ENCODE results near the gene ESYT1.

The ESYT1 gene

GRCh38 chr12:56193025-56193578, 65.0 kb downstream of the ESYT1 start:
- Histone ChIP-seq H3K79me2 (ENCODE audit: insufficient read depth, low read length) (peaks cover 28% of the 10 kb centered on the region), H2AFZ (ENCODE audit: low read depth, low read length) (peak overlapping the region; percentile 84), H3K9ac (ENCODE audit: low read depth, low read length) (no peak overlapping the region), H3K27me3 (ENCODE audit: insufficient read depth, low read length, poor library complexity) (no peaks in the 10 kb centered on the region), H3K36me3 (ENCODE audit: insufficient read depth, low read length) (peaks cover under 1% of the 10 kb centered on the region; the same call in 1 of the 2 replicates), H3K9me3 (ENCODE audit: insufficient read depth, low read length, severe bottlenecking) (no peaks in the 10 kb centered on the region), H4K20me1 (ENCODE audit: insufficient read depth, low read length) (peaks cover 3% of the 10 kb centered on the region), H3K4me2 (ENCODE audit: insufficient read depth, low read length) (peak overlapping the region; percentile 35; the same call in 1 of the 2 replicates), H3K4me1 (ENCODE audit: insufficient read depth, low read length) (peaks cover 32% of the 10 kb centered on the region), H3K27ac (ENCODE audit: low read length) (peak overlapping the region; percentile 15), H3K4me3 (ENCODE audit: low read depth in 1 of 2, low read length in 2 of 2) (no peak overlapping the region)
- ATAC-seq (ENCODE audit: insufficient read depth, low read depth), result peak; percentile 22; the same call in 1 of the 3 replicates
- peak; percentile 83 for DNase-seq
- TF ChIP-seq, protein P1, sequence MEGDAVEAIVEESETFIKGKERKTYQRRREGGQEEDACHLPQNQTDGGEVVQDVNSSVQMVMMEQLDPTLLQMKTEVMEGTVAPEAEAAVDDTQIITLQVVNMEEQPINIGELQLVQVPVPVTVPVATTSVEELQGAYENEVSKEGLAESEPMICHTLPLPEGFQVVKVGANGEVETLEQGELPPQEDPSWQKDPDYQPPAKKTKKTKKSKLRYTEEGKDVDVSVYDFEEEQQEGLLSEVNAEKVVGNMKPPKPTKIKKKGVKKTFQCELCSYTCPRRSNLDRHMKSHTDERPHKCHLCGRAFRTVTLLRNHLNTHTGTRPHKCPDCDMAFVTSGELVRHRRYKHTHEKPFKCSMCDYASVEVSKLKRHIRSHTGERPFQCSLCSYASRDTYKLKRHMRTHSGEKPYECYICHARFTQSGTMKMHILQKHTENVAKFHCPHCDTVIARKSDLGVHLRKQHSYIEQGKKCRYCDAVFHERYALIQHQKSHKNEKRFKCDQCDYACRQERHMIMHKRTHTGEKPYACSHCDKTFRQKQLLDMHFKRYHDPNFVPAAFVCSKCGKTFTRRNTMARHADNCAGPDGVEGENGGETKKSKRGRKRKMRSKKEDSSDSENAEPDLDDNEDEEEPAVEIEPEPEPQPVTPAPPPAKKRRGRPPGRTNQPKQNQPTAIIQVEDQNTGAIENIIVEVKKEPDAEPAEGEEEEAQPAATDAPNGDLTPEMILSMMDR (IDR thresholded peaks at IDR 0.05; ENCODE audit: borderline replicate concordance, extremely low read depth, low read length, poor library complexity, severe bottlenecking), result peak; percentile 92
- no peak for TF ChIP-seq EZH2 (IDR thresholded peaks at IDR 0.05; ENCODE audit: borderline replicate concordance, low read depth, low read length, severe bottlenecking)

All from DND-41 (cell line).